Caco-2 (cell line): ENCODE measurements around the gene UBAP2. TPM values are rescaled to one million over a fixed set of nuclear protein-coding genes. Genes with fewer than 3 reads are reported as not detected.

Source experiments
- BruUV-seq: library from RNA; stranded (reverse); fragments of 400-500 nt; replicated peaks from 2 replicates; lab custom pipeline; 2021; lab: Mats Ljungman, UMichigan
- CTCF ChIA-PET: fragments of 300-600 bp; sonication (Branson Sonifier 250); formaldehyde crosslinking; loops from one replicate; lab custom pipeline; 2022; ENCODE audit warnings: antibody characterized with exemption; lab: Charles Lee
- POLR2A ChIA-PET: fragments of 300-600 bp; sonication (Branson Sonifier 250); formaldehyde crosslinking; loops from one replicate; lab custom pipeline; 2022; ENCODE audit warnings: antibody characterized with exemption; lab: Charles Lee
- DNase-seq, 2 experiments: peaks; one replicate each; pipeline versions ENCODE4 v3.0.0 to v3.0.0-alpha.2; 2020 to 2022
- H3K27me3 ChIP-seq: replicated peaks from 2 replicates; pipeline ENCODE4 v1.6.0; 2011; ENCODE audit warnings: low read length; ENCODE audit not compliant: control insufficient read depth, insufficient read depth
- H3K36me3 ChIP-seq: 2 replicates; pipeline ENCODE4 v1.5.1; 2011; ENCODE audit warnings: low read length; ENCODE audit not compliant: control insufficient read depth, insufficient read depth
- H3K4me1 ChIP-seq: fragments of 250-450 bp; sonication (Bioruptor Pico); 2 replicates; pipeline ENCODE4 v1.5.1; 2020; ENCODE audit warnings: mild to moderate bottlenecking
- H3K4me3 ChIP-seq: 2 replicates; pipeline ENCODE4 v1.5.1; 2011; ENCODE audit warnings: low read depth, mild to moderate bottlenecking, control low read depth, low read length
- H3K9me3 ChIP-seq: fragments of 250-450 bp; sonication (Bioruptor Pico); 2 replicates; pipeline ENCODE4 v1.5.1; 2020; ENCODE audit warnings: mild to moderate bottlenecking, moderate library complexity
- H3K27ac Mint-ChIP-seq: one replicate; pipeline ENCODE4 v1.8.0; 2022; ENCODE audit warnings: mixed read lengths; ENCODE audit not compliant: unreplicated experiment
- H3K27me3 Mint-ChIP-seq: one replicate; pipeline ENCODE4 v1.8.0; 2022; ENCODE audit warnings: mixed read lengths; ENCODE audit not compliant: insufficient read depth, unreplicated experiment
- H3K36me3 Mint-ChIP-seq: one replicate; pipeline ENCODE4 v1.8.0; 2022; ENCODE audit warnings: mild to moderate bottlenecking, mixed read lengths; ENCODE audit not compliant: insufficient read depth, unreplicated experiment
- H3K4me1 Mint-ChIP-seq: one replicate; pipeline ENCODE4 v1.8.0; 2022; ENCODE audit warnings: low read depth, mixed read lengths; ENCODE audit not compliant: unreplicated experiment
- H3K4me3 Mint-ChIP-seq: one replicate; pipeline ENCODE4 v1.8.0; 2022; ENCODE audit warnings: mild to moderate bottlenecking, moderate library complexity, mixed read lengths; ENCODE audit not compliant: unreplicated experiment
- H3K9me3 Mint-ChIP-seq: one replicate; pipeline ENCODE4 v1.8.0; 2022; ENCODE audit warnings: mixed read lengths; ENCODE audit not compliant: unreplicated experiment
- intact Hi-C: fragments of 100-400 bp; cut with micrococcal nuclease; formaldehyde crosslinking; loops from one replicate; pipeline ENCODE4 v1.10.0; 2022; ENCODE audit not compliant: unreplicated experiment
- total RNA-seq: library from RNA; stranded (reverse); gene quantifications from 2 replicates; pipeline ENCODE4 v1.2.3, GENCODE V29; 2022
- TF ChIP-seq, protein P1 (sequence below), 2 experiments: fragments of 200-600 bp in 1 of 2; IDR thresholded peaks; 1 replicate in 1 of 2; 2 replicates in 1 of 2; pipeline versions ENCODE4 v1.5.1 to v1.8.0; 2011 to 2022; ENCODE audit warnings: antibody characterized with exemption in 1 of 2, control low read depth in 1 of 2, inconsistent platforms in 1 of 2, low read depth in 1 of 2, low read length in 1 of 2, mild to moderate bottlenecking in 1 of 2, moderate library complexity in 1 of 2; ENCODE audit not compliant: insufficient read depth in 1 of 2, severe bottlenecking in 1 of 2, unreplicated experiment in 1 of 2

UBAP2 gene
- total RNA-seq, 1 experiment from 2014 or later = 87.5 TPM

DNA sequence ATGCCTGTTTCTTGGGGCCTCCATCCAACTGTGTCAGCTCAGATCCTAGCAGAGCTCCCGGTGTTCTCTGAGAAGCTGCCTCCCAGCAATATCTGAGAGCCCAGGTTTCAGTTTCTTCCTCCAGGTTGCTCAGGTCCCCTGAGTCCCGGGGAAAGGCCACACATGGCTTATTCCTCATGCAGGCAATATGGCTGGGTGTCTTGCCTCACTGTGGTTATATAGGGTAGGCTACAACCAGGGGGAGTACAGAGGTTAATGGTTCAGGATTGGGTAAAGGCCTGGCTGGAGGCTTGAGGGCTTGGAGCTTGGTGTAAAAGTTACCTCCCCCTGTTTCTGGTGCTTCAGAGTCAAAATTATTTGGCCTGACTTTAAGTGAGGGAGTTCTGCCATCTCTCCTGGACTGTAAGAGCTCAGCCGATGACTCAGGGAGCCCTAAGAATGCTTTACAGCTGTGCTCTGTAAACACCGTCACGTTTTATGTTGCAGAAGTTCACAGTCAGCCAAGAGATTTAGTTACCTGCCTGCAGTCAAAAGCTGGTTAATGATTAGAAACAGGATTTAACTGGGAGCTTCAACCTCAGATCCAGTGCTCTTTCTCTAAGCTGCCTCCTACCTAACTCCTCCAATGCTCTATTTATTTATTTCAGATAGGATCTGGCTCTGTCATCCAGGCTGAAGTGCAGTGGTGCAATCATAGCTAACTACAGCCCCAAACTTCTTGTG is 24.3 kb upstream of the UBAP2 start:
- H3K4me1 ChIP-seq = peaks cover 33% of the 10 kb centered on the region
- CTCF ChIA-PET = interaction anchor here (0.6 to 3.3 kb wide), 19 partner anchors 8 to 686 kb away, joined by 3 to 46 read pairs (median 5); partner anchors contain the start of gene UBAP2
- POLR2A ChIA-PET = interaction anchor here (0.6 to 2.7 kb wide), 5 partner anchors 24 to 271 kb away, joined by 3 to 68 read pairs (median 12); partner anchors contain the start of gene UBAP2
- no peaks in the 10 kb centered on the region for H3K27me3 Mint-ChIP-seq
- intact Hi-C loops = loop anchor here (1.0 to 5.0 kb wide), 7 partner anchors 14 to 304 kb away; partner anchors contain the start of genes DCAF12, MYORG and UBE2R2
- H3K36me3 ChIP-seq = no peaks in the 10 kb centered on the region
- no peak overlapping the region for H3K4me3 ChIP-seq
- H3K36me3 Mint-ChIP-seq = peaks cover 14% of the 10 kb centered on the region
- TF ChIP-seq, protein P1, sequence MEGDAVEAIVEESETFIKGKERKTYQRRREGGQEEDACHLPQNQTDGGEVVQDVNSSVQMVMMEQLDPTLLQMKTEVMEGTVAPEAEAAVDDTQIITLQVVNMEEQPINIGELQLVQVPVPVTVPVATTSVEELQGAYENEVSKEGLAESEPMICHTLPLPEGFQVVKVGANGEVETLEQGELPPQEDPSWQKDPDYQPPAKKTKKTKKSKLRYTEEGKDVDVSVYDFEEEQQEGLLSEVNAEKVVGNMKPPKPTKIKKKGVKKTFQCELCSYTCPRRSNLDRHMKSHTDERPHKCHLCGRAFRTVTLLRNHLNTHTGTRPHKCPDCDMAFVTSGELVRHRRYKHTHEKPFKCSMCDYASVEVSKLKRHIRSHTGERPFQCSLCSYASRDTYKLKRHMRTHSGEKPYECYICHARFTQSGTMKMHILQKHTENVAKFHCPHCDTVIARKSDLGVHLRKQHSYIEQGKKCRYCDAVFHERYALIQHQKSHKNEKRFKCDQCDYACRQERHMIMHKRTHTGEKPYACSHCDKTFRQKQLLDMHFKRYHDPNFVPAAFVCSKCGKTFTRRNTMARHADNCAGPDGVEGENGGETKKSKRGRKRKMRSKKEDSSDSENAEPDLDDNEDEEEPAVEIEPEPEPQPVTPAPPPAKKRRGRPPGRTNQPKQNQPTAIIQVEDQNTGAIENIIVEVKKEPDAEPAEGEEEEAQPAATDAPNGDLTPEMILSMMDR (IDR thresholded peaks at IDR 0.05; ENCODE audit: insufficient read depth in 1 of 2, low read depth in 1 of 2, low read length in 1 of 2, severe bottlenecking in 1 of 2, unreplicated experiment in 1 of 2) = no peak
- TSS peak; percentile 94 for BruUV-seq
- H3K9me3 ChIP-seq = no peaks in the 10 kb centered on the region
- no peaks in the 10 kb centered on the region for H3K9me3 Mint-ChIP-seq
- H3K27ac Mint-ChIP-seq = peak overlapping the region; percentile 91
- no peaks in the 10 kb centered on the region for H3K27me3 ChIP-seq
- peaks cover 34% of the 10 kb centered on the region for H3K4me1 Mint-ChIP-seq
- DNase-seq = peak; percentile 84 to 88
- H3K4me3 Mint-ChIP-seq = peak overlapping the region; percentile 67

DNA sequence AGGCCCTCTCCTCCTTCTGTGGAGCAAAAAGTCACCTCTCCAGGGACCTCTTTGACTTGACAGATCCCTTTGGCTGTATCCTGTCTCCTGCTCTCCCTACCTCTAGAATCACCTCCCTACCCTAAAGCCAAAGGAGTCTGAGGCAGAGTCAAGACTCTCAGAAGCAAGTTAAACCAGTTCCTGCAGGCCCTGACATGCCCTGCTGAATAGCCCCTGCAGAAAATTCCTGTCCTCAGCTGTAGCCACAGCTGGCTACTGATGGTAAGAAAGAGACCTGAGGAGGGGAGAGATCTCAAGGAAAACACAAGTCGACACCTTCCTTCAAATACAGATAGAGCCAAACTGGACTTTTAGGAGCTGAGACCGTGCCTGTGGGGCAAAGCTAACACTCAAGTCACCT is 23.7 kb upstream of the UBAP2 start:
- DNase-seq = peak; percentile 85 to 90
- Histone ChIP-seq H3K4me1 (peaks cover 33% of the 10 kb centered on the region), H3K36me3 (no peaks in the 10 kb centered on the region), H3K9me3 (no peaks in the 10 kb centered on the region), H3K4me3 (no peak overlapping the region), H3K27me3 (no peaks in the 10 kb centered on the region)
- H3K4me1 Mint-ChIP-seq = peaks cover 34% of the 10 kb centered on the region
- TF ChIP-seq, protein P1 (IDR thresholded peaks at IDR 0.05; ENCODE audit: insufficient read depth in 1 of 2, low read depth in 1 of 2, low read length in 1 of 2, severe bottlenecking in 1 of 2, unreplicated experiment in 1 of 2) = no peak
- ChIA-PET POLR2A (interaction anchor here (1.3 to 2.7 kb wide), 3 partner anchors 24 to 54 kb away, joined by 3 to 68 read pairs (median 19); partner anchors contain the start of gene UBAP2), CTCF (interaction anchor here (0.9 to 3.3 kb wide), 10 partner anchors 15 to 687 kb away, joined by 3 to 46 read pairs (median 6); partner anchors contain the start of gene UBAP2)
- H3K36me3 Mint-ChIP-seq = peaks cover 14% of the 10 kb centered on the region
- BruUV-seq = no TSS peak
- no peaks in the 10 kb centered on the region for H3K27me3 Mint-ChIP-seq
- no peaks in the 10 kb centered on the region for H3K9me3 Mint-ChIP-seq
- H3K4me3 Mint-ChIP-seq = peak overlapping the region; percentile 67
- intact Hi-C loops = loop anchor here (2.0 to 5.0 kb wide), 5 partner anchors 14 to 305 kb away; partner anchors contain the start of genes DCAF12, MYORG and UBE2R2
- peak overlapping the region; percentile 91 for H3K27ac Mint-ChIP-seq

DNA sequence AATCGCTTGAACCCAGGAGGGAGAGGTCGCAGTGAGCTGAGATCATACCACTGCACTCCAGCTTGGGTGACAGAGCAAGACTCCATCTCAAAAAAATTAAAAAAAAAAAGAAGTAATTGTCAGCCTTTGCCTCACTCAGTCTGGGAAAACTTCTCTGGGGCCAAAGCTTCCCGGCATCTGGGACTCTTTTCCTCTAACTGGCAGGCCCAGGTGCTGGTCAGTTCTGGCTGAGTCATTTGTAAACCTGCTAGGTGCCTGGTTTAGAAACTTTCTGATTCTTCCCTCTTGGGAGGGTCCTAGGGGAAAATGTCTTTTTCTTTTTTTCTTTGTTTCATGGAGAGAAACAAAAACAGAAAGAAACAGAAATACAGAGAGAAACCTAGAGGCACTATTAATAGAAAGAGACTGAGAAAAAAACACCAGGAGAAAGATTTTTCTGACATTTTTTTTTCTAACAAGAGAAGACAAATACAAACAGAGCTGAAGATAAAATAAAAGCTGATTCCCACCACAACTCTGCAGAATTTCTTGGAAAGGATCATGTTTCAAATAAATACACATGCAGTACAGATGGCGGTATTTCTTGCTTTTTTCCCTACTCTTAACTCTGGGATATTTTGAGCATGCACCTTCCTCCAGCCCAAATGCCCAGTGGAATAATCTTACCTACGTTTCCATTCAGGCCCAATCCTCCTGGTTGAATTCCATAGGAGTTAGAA is 22.1 kb upstream of the UBAP2 start:
- no peak overlapping the region for H3K4me3 ChIP-seq
- no TSS peak for BruUV-seq
- peaks cover 33% of the 10 kb centered on the region for H3K4me1 ChIP-seq
- H3K9me3 Mint-ChIP-seq = no peaks in the 10 kb centered on the region
- POLR2A ChIA-PET = no interaction called here
- intact Hi-C loops = loop anchor here (5.0 kb wide), 3 partner anchors 143 to 307 kb away; partner anchors contain the start of genes MYORG and UBE2R2
- DNase-seq = no peak
- H3K4me1 Mint-ChIP-seq = peaks cover 34% of the 10 kb centered on the region
- no peaks in the 10 kb centered on the region for H3K36me3 ChIP-seq
- H3K4me3 Mint-ChIP-seq = peak overlapping the region; percentile 62
- H3K27me3 ChIP-seq = no peaks in the 10 kb centered on the region
- CTCF ChIA-PET = no interaction called here
- TF ChIP-seq, protein P1 (IDR thresholded peaks at IDR 0.05; ENCODE audit: insufficient read depth in 1 of 2, low read depth in 1 of 2, low read length in 1 of 2, severe bottlenecking in 1 of 2, unreplicated experiment in 1 of 2) = no peak
- H3K9me3 ChIP-seq = no peaks in the 10 kb centered on the region
- peaks cover 14% of the 10 kb centered on the region for H3K36me3 Mint-ChIP-seq
- no peaks in the 10 kb centered on the region for H3K27me3 Mint-ChIP-seq
- peak overlapping the region; percentile 91 for H3K27ac Mint-ChIP-seq
